ENCODE measurements around the gene NBEA.

GRCh38 chr13:35598790-35599369 lies 656.8 kb downstream of the NBEA start:
- TF ChIP-seq KLF17 (tag by site-specific recombination; IDR thresholded peaks at IDR 0.05) (no peak), CTCF (tag by site-specific recombination; IDR thresholded peaks at IDR 0.05) (no peak)
